Astrocyte of the cerebellum (primary cell): ENCODE results near the gene CLDND2.

Source experiments
- DNase-seq: peaks from one replicate; pipeline ENCODE4 v3.0.0-alpha.2; 2011; ENCODE audit warnings: low read depth
- H3K4me3 ChIP-seq: 2 replicates; pipeline ENCODE4 v1.5.1; 2011; ENCODE audit warnings: mild to moderate bottlenecking, low read depth, low read length, moderate library complexity
- in situ Hi-C: cut with HindIII; loops from 2 replicates; pipeline ENCODE4 v1.10.0; 2017; ENCODE audit warnings: low sequenced_read_pairs
- TF ChIP-seq, protein P1 (sequence below): IDR thresholded peaks from 2 replicates; pipeline ENCODE4 v1.5.1; 2012; ENCODE audit warnings: low read length, low read depth, moderate library complexity, mild to moderate bottlenecking; ENCODE audit errors: missing control alignments

Gene CLDND2

DNA sequence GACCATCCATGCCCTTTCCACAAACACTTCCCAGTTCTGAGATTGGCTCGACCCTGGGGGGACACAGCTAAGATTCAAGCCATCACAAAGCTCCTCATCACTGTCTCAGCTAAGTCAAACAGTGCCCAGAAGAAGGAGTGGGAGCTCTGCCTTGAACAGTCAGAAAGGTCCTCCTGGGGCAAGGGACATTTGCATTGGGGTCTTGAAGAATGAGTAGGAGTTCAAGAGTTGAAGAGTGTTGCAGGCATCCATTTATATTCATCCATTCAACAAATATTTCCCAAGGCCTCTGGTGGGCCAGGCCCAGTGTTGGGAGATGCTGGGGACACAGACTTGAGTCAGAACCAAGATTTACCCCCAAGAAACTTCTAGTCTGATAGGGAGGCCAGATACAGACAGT, 50.8 kb downstream of the CLDND2 start:
- TF ChIP-seq, protein P1, sequence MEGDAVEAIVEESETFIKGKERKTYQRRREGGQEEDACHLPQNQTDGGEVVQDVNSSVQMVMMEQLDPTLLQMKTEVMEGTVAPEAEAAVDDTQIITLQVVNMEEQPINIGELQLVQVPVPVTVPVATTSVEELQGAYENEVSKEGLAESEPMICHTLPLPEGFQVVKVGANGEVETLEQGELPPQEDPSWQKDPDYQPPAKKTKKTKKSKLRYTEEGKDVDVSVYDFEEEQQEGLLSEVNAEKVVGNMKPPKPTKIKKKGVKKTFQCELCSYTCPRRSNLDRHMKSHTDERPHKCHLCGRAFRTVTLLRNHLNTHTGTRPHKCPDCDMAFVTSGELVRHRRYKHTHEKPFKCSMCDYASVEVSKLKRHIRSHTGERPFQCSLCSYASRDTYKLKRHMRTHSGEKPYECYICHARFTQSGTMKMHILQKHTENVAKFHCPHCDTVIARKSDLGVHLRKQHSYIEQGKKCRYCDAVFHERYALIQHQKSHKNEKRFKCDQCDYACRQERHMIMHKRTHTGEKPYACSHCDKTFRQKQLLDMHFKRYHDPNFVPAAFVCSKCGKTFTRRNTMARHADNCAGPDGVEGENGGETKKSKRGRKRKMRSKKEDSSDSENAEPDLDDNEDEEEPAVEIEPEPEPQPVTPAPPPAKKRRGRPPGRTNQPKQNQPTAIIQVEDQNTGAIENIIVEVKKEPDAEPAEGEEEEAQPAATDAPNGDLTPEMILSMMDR: no peak
- DNase-seq: no peak
- in situ Hi-C loops: no loop called here
- no peak overlapping the region for H3K4me3 ChIP-seq

DNA sequence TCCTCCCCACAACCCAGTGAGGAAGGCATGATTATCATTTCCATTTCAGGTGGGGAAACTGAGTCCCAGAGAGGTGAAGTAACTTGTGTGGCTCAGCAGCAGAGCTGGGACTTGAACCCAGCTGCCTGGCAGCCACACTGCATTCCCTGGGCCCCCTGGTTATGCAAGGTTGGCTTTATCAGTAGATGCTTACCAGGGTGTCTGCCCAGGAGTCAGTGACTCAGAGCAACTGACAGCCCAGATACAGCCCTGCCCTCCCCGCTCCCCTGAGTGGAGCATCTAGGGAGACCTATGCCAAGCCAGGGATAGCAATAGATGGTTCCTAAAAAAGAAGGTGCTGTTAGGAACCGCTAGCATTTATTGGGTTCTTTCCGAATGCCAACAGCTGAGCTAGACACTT, 51.4 kb downstream of the CLDND2 start:
- DNase-seq: no peak
- in situ Hi-C loops: no loop called here
- H3K4me3 ChIP-seq: no peak overlapping the region
- TF ChIP-seq, protein P1: no peak
